A549 (cell line): ENCODE results near the gene KCNG2. TPM values are rescaled to one million over a fixed set of nuclear protein-coding genes. Genes with fewer than 3 reads are reported as not detected.

Experiments used
- ATAC-seq, 2 experiments: fragments of 200-7000 bp in 1 of 2; fragments of >200 bp in 1 of 2; cut with Nextera tagmentation in 1 of 2; cut with Tn5 transposase in 1 of 2; 3 replicates each; pipeline versions ENCODE4 v1.8.0 to v1.9.1; 2018 to 2020; ENCODE audit warnings: mild to moderate bottlenecking in 1 of 2, moderate library complexity in 1 of 2
- CTCF ChIA-PET: fragments of 300-600 bp; sonication (Branson Sonifier 250); formaldehyde crosslinking; extraction: SDS; loops from one replicate; lab custom pipeline; 2021; ENCODE audit warnings: antibody characterized with exemption, inconsistent platforms; lab: Yijun Ruan, JAX
- POLR2A ChIA-PET: fragments of 350-600 bp; formaldehyde crosslinking; extraction: SDS; loops from one replicate; lab custom pipeline; 2021; ENCODE audit warnings: antibody characterized with exemption, inconsistent platforms; lab: Yijun Ruan, JAX
- DNase-seq, 2 experiments: peaks; one replicate each; pipeline versions ENCODE4 v3.0.0 to v3.0.0-alpha.2; 2011 to 2016; ENCODE audit warnings: low read depth in 1 of 2, low spot score in 1 of 2
- FAIRE-seq: peaks from 2 replicates; lab custom pipeline; 2011; peaks lifted over from hg19 to GRCh38; lab: Jason Lieb, UNC
- H3K27ac ChIP-seq, 2 experiments: fragments of >200 bp; sonication (Bioruptor Twin); formaldehyde crosslinking; 3 replicates each; pipeline ENCODE4 v1.5.1; 2016 to 2017
- H3K4me1 ChIP-seq: fragments of >200 bp; sonication (Bioruptor Twin); formaldehyde crosslinking; 3 replicates; pipeline ENCODE4 v1.6.1; 2016
- H3K4me2 ChIP-seq: fragments of >200 bp; sonication (Bioruptor Twin); formaldehyde crosslinking; 3 replicates; pipeline ENCODE4 v1.6.1; 2016
- H3K4me3 ChIP-seq: fragments of >200 bp; sonication (Bioruptor Twin); formaldehyde crosslinking; 3 replicates; pipeline ENCODE4 v1.5.1; 2016
- H3K9me3 ChIP-seq: fragments of >200 bp; sonication (Bioruptor Twin); formaldehyde crosslinking; 3 replicates; pipeline ENCODE4 v1.6.1; 2016
- BHLHE40 ChIP-seq: IDR thresholded peaks from 2 replicates; pipeline ENCODE4 v1.6.1; 2012; ENCODE audit warnings: low read depth, low read length, inconsistent platforms
- CEBPB ChIP-seq, 2 experiments: fragments of >200 bp in 1 of 2; sonication (Bioruptor Twin) in 1 of 2; formaldehyde crosslinking in 1 of 2; IDR thresholded peaks; 2 replicates each; pipeline ENCODE4 v1.6.1; 2012 to 2016
- CHD2 ChIP-seq: fragments of 150-350 bp; IDR thresholded peaks from 2 replicates; pipeline ENCODE4 v1.6.1; 2014; ENCODE audit warnings: low read length; ENCODE audit not compliant: partially characterized antibody
- EHMT2 ChIP-seq: fragments of 200-600 bp; sonication (generic); IDR thresholded peaks from 2 replicates; pipeline ENCODE4 v1.6.1; 2016; ENCODE audit warnings: antibody characterized with exemption, low read depth, mild to moderate bottlenecking, moderate library complexity
- FOSB ChIP-seq: fragments of 250-450 bp; sonication (Bioruptor Pico); IDR thresholded peaks from 2 replicates; pipeline ENCODE4 v1.5.0; 2020; ENCODE audit warnings: mild to moderate bottlenecking, moderate library complexity
- FOSL2 ChIP-seq, 2 experiments: fragments of 450-650 bp in 1 of 2; fragments of >200 bp in 1 of 2; sonication (Bioruptor Twin) in 1 of 2; formaldehyde crosslinking; IDR thresholded peaks; 2 replicates each; pipeline versions ENCODE4 v1.5.0 to v1.6.1; 2016 to 2020; ENCODE audit warnings: mild to moderate bottlenecking in 1 of 2, moderate library complexity in 1 of 2
- FOXS1 ChIP-seq: fragments of 250-450 bp; sonication (Bioruptor Pico); IDR thresholded peaks from 2 replicates; pipeline ENCODE4 v1.5.0; 2020; ENCODE audit warnings: mild to moderate bottlenecking, moderate library complexity
- HOXA7 ChIP-seq: fragments of 250-450 bp; sonication (Bioruptor Pico); IDR thresholded peaks from 2 replicates; pipeline ENCODE4 v1.5.0; 2020; ENCODE audit warnings: mild to moderate bottlenecking, moderate library complexity
- JUN ChIP-seq, 2 experiments: fragments of >200 bp; sonication (Bioruptor Twin); formaldehyde crosslinking; IDR thresholded peaks; 2 replicates in 1 of 2; 3 replicates in 1 of 2; pipeline ENCODE4 v1.6.1; 2016 to 2017
- MAZ ChIP-seq: fragments of 150-350 bp; IDR thresholded peaks from 2 replicates; pipeline ENCODE4 v1.6.1; 2014; ENCODE audit warnings: antibody characterized with exemption, low read depth, low read length, borderline replicate concordance
- NFE2L2 ChIP-seq: fragments of 150-350 bp; conservative IDR thresholded peaks from 2 replicates; pipeline ENCODE4 v1.6.1; 2014; ENCODE audit warnings: low read length
- RFX5 ChIP-seq: fragments of 450-650 bp; IDR thresholded peaks from 2 replicates; pipeline ENCODE4 v1.7.1; 2014; ENCODE audit warnings: antibody characterized with exemption, mild to moderate bottlenecking, moderate library complexity
- RNF2 ChIP-seq: fragments of 200-600 bp; sonication (generic); IDR thresholded peaks from 2 replicates; pipeline ENCODE4 v1.6.1; 2016; ENCODE audit warnings: low read depth, mild to moderate bottlenecking, antibody characterized with exemption, moderate library complexity, borderline replicate concordance
- ZC3H11A ChIP-seq: fragments of 450-650 bp; IDR thresholded peaks from 2 replicates; pipeline ENCODE4 v1.6.1; 2014; ENCODE audit warnings: antibody characterized with exemption, mild to moderate bottlenecking
- ZFP36 ChIP-seq: fragments of 450-650 bp; IDR thresholded peaks from 2 replicates; pipeline ENCODE4 v1.6.1; 2014; ENCODE audit warnings: borderline replicate concordance; ENCODE audit not compliant: partially characterized antibody
- WGBS: methylation state at CpG from one replicate; pipeline ENCODE4 v1.1.6; 2017; ENCODE audit errors: missing lambda C conversion rate; 5-methylcytosine and 5-hydroxymethylcytosine counted together
- polyA plus RNA-seq, 4 experiments: library from polyadenylated mRNA; depleted of rRNA in 3 of 4; stranded (reverse); fragments of >200 nt; fragmentation: RNase III in 1 of 4; extraction: RNeasy Plus Mini Kit Qiagen cat#74134 plus additional on column Dnase treatment in 1 of 4; gene quantifications; 2 replicates in 3 of 4; 3 replicates in 1 of 4; pipeline ENCODE4 v1.2.3, GENCODE V29; 2011 to 2017
- TF ChIP-seq, protein P1 (sequence below): fragments of >200 bp; sonication (Bioruptor Twin); formaldehyde crosslinking; IDR thresholded peaks from 3 replicates; pipeline ENCODE4 v1.6.1; 2016
- TF ChIP-seq, protein P2 (sequence below): fragments of 200-600 bp; sonication (generic); IDR thresholded peaks from 2 replicates; pipeline ENCODE4 v1.6.1; 2016; ENCODE audit warnings: antibody characterized with exemption, mild to moderate bottlenecking, moderate library complexity
- TF ChIP-seq, protein P3 (sequence below): IDR thresholded peaks from 2 replicates; pipeline ENCODE4 v1.6.1; 2012
- TF ChIP-seq, protein P4 (sequence below): IDR thresholded peaks from 2 replicates; pipeline ENCODE4 v1.6.1; 2012

The KCNG2 gene
- polyA plus RNA-seq, 2 of the 4 experiments (the other 2 are of a cell fraction) = not detected

DNA sequence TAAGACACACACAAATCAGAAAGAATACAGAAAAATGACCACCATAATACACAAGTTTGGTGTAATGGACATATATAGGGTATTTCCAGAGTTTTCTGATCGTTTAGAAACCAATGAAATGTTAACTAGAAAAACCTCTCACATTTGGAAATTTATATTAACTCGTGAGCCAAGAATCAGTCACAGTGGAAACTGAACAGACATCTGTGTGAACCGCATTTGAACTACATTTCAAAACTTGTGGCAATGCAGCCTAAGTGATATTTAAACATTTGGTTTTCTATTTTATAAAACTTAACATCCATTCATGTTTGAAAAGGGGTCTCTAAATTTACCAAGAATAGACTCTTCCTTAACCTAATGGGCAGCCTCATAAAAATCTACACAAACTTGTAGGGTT lies 29.0 kb upstream of the KCNG2 start (continued):
- TF ChIP-seq, protein P1, sequence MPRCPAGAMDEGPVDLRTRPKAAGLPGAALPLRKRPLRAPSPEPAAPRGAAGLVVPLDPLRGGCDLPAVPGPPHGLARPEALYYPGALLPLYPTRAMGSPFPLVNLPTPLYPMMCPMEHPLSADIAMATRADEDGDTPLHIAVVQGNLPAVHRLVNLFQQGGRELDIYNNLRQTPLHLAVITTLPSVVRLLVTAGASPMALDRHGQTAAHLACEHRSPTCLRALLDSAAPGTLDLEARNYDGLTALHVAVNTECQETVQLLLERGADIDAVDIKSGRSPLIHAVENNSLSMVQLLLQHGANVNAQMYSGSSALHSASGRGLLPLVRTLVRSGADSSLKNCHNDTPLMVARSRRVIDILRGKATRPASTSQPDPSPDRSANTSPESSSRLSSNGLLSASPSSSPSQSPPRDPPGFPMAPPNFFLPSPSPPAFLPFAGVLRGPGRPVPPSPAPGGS = no peak
- TF ChIP-seq CEBPB (IDR thresholded peaks at IDR 0.05) (no peak), FOXS1 (CRISPR knock-in tag) (no peak), ZC3H11A (no peak), NFE2L2 (no peak), EHMT2 (no peak), FOSL2 (IDR thresholded peaks at IDR 0.05) (no peak), FOSL2 (CRISPR knock-in tag; IDR thresholded peaks at IDR 0.05) (no peak), ZFP36 (no peak), CHD2 (no peak)
- TF ChIP-seq, protein P2, sequence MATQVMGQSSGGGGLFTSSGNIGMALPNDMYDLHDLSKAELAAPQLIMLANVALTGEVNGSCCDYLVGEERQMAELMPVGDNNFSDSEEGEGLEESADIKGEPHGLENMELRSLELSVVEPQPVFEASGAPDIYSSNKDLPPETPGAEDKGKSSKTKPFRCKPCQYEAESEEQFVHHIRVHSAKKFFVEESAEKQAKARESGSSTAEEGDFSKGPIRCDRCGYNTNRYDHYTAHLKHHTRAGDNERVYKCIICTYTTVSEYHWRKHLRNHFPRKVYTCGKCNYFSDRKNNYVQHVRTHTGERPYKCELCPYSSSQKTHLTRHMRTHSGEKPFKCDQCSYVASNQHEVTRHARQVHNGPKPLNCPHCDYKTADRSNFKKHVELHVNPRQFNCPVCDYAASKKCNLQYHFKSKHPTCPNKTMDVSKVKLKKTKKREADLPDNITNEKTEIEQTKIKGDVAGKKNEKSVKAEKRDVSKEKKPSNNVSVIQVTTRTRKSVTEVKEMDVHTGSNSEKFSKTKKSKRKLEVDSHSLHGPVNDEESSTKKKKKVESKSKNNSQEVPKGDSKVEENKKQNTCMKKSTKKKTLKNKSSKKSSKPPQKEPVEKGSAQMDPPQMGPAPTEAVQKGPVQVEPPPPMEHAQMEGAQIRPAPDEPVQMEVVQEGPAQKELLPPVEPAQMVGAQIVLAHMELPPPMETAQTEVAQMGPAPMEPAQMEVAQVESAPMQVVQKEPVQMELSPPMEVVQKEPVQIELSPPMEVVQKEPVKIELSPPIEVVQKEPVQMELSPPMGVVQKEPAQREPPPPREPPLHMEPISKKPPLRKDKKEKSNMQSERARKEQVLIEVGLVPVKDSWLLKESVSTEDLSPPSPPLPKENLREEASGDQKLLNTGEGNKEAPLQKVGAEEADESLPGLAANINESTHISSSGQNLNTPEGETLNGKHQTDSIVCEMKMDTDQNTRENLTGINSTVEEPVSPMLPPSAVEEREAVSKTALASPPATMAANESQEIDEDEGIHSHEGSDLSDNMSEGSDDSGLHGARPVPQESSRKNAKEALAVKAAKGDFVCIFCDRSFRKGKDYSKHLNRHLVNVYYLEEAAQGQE = no peak

DNA sequence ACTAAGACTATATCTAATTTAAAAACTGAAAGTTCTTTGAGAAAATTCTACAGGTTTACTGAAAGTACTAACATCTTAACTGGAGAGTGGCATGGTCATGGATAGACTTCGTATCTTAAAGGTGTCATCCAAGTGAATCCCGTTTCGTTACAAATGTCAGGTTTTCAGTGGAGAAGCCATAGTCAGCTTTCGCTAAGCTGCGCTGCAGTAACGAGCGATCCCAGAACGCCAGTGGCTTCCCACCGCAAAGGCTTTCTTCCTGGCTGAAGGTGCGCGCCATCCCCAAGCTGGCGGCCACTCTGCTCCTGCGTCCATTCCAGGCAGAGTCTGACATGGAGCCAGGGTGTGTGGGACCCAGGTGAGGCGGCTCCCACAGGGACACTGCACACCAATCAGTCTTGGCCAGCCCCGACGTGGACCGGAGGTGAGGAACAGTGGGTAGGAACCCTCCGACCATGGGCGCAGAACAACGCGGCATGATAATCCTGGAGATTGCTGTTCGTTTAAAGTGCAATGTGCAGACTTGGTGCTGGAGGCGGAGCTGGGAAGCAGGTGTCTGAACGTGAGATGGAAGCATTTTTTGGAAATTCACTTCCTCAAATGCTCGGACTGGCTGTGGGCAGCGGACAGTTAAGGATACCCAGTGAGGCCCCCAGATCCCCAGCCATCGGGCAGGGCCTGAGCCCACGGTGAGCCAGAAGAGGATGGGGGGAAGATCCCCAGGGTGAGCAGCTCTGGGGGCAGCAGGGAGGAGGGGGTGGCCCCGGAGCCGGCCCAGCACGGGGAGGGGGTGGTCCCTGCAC lies 27.8 kb upstream of the KCNG2 start:
- ChIA-PET POLR2A (no interaction called here), CTCF (no interaction called here)
- no peak for ATAC-seq
- Histone ChIP-seq H3K4me1 (no peaks in the 10 kb centered on the region), H3K4me2 (no peak overlapping the region), H3K9me3 (peaks cover 8% of the 10 kb centered on the region; the same call in 1 of the 3 replicates), H3K27ac (no peak overlapping the region), H3K4me3 (no peak overlapping the region)
- no peak for TF ChIP-seq RFX5
- TF ChIP-seq MAZ = no peak
- TF ChIP-seq, protein P3, sequence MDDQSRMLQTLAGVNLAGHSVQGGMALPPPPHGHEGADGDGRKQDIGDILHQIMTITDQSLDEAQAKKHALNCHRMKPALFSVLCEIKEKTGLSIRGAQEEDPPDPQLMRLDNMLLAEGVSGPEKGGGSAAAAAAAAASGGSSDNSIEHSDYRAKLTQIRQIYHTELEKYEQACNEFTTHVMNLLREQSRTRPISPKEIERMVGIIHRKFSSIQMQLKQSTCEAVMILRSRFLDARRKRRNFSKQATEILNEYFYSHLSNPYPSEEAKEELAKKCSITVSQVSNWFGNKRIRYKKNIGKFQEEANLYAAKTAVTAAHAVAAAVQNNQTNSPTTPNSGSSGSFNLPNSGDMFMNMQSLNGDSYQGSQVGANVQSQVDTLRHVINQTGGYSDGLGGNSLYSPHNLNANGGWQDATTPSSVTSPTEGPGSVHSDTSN = no peak
- TF ChIP-seq BHLHE40 = no peak
- no peak for TF ChIP-seq EHMT2
- no peak for TF ChIP-seq JUN (IDR thresholded peaks at IDR 0.05)
- no peak for TF ChIP-seq CHD2
- no peak for TF ChIP-seq FOSB
- TF ChIP-seq, protein P4, sequence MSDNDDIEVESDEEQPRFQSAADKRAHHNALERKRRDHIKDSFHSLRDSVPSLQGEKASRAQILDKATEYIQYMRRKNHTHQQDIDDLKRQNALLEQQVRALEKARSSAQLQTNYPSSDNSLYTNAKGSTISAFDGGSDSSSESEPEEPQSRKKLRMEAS = no peak
- TF ChIP-seq RNF2 = no peak
- WGBS = 68% methylated on average over 28 of the region's 31 CpGs
- FAIRE-seq = no peak
- DNase-seq = no peak

DNA sequence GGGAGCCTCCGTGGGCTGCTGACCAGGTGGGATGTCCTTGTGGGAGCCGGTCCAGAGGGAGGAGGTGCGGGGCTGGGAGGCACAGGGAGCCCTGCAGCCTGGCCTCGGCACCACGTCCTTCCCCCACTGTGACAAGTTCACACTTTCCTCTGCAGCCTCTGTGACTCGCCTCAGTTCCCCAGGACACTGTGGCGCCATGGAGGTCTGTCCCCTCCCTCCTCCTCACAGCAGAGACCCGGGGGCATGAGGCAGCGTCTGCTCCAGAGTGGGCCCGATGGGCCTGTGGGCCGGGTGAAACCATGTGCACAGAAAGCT lies 27.3 kb upstream of the KCNG2 start:
- ChIA-PET POLR2A (no interaction called here), CTCF (no interaction called here)
- 18% methylated on average over 4 of the region's 11 CpGs for WGBS
- no peaks in the 10 kb centered on the region for H3K4me1 ChIP-seq
- peaks cover 8% of the 10 kb centered on the region; the same call in 1 of the 3 replicates for H3K9me3 ChIP-seq
- FAIRE-seq (no peak), ATAC-seq (no peak), DNase-seq (no peak)
- TF ChIP-seq HOXA7 (CRISPR knock-in tag) = no peak
- TF ChIP-seq JUN (IDR thresholded peaks at IDR 0.05) = no peak
- TF ChIP-seq ZFP36 = no peak
- no peak overlapping the region for H3K4me3 ChIP-seq
- H3K27ac ChIP-seq = no peak overlapping the region
- H3K4me2 ChIP-seq = no peak overlapping the region
